Measurements from ENCODE around the gene URB2.

URB2 gene

DNA sequence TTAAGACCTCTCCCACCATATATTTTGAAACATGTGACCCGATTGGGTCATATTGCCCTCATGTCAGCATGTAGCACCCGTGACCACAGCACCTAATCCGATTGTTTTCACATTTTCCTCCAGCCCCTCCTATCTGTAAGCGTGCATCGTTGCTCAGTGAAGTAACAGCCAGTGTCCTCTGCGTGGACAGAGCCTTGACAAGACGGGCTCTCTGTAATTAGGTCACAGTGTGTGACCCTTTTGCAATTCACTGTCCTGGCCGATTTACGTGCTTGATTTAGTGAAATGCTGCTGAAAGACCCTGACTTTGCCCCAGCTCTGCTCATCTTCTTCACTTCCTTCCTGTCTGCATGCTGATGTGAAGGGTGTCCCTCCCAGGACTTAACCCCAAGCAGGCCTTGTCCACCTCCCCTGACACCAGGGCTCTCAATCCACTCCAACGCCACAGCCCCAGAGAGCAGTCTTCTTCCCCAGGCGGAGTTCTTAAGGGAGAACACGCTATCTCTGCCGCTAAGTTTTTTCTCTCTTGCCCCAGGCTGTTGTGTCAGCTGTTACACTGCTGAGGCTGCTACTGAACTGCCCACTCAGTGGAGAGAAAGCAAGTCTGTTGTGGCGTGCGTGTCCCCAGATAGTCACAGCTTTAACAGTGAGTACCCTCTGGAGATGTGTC is 19.4 kb downstream of the URB2 start:
- no peaks in the 10 kb centered on the region for H3K27me3 ChIP-seq
- no peaks in the 10 kb centered on the region for H3K4me1 ChIP-seq (ENCODE audit: control insufficient read depth in 1 of 2, insufficient read depth in 1 of 2, low read depth in 1 of 2, low read length in 1 of 2)
- TF ChIP-seq, protein P1, sequence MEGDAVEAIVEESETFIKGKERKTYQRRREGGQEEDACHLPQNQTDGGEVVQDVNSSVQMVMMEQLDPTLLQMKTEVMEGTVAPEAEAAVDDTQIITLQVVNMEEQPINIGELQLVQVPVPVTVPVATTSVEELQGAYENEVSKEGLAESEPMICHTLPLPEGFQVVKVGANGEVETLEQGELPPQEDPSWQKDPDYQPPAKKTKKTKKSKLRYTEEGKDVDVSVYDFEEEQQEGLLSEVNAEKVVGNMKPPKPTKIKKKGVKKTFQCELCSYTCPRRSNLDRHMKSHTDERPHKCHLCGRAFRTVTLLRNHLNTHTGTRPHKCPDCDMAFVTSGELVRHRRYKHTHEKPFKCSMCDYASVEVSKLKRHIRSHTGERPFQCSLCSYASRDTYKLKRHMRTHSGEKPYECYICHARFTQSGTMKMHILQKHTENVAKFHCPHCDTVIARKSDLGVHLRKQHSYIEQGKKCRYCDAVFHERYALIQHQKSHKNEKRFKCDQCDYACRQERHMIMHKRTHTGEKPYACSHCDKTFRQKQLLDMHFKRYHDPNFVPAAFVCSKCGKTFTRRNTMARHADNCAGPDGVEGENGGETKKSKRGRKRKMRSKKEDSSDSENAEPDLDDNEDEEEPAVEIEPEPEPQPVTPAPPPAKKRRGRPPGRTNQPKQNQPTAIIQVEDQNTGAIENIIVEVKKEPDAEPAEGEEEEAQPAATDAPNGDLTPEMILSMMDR (IDR thresholded peaks at IDR 0.05) = no peak
- H3K4me3 ChIP-seq (ENCODE audit: low read depth in 1 of 2, low read length in 1 of 2) = no peak overlapping the region
- peaks cover 12% of the 10 kb centered on the region for H3K36me3 ChIP-seq
- no peaks in the 10 kb centered on the region for H3K9me3 ChIP-seq
- H3K27ac ChIP-seq = no peak overlapping the region

DNA sequence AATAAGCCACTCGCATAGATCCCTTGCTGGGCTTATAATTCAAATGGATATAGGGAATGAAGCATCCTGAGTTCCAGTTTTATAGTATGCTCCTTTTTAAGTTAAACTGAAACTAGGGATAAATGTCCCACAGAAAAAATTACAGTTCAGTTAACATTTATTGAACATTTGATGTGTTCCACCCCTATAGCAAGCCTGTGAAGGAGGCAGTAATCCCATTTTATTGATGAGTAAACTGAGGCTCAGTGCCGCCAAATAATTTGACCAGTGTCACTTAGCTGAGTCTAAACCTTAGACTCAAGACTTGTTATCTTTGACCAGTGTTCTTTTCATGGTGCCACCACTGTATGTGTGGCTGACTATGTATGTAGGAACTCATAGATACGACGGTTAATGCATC is 22.4 kb downstream of the URB2 start:
- H3K27ac ChIP-seq = no peak overlapping the region
- no peaks in the 10 kb centered on the region for H3K9me3 ChIP-seq
- TF ChIP-seq, protein P1 (IDR thresholded peaks at IDR 0.05) = no peak
- no peak overlapping the region for H3K4me3 ChIP-seq (ENCODE audit: low read depth in 1 of 2, low read length in 1 of 2)
- H3K27me3 ChIP-seq = no peaks in the 10 kb centered on the region
- H3K36me3 ChIP-seq = peaks cover 12% of the 10 kb centered on the region
- H3K4me1 ChIP-seq (ENCODE audit: control insufficient read depth in 1 of 2, insufficient read depth in 1 of 2, low read depth in 1 of 2, low read length in 1 of 2) = no peaks in the 10 kb centered on the region

DNA sequence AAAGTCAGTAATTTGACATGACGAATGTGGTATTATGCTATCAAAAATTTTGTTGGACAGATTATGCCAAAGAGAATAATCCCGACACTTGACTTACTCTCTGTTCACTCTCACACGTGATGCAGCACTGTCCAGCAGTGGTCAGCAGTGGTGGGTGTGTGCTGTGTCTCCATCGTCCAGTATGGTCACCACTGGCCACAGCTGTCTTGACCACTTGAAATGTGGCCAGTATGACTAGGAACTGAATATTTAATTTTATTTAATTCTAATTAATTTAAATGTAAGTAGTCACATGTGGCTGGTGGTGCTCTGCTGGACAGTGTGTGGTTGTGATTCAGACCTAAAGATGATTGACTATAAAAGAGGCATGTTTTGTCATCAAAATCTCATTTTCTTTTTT is 24.0 kb downstream of the URB2 start:
- Histone ChIP-seq H3K4me3 (ENCODE audit: low read depth in 1 of 2, low read length in 1 of 2) (no peak overlapping the region), H3K9me3 (no peaks in the 10 kb centered on the region), H3K27ac (no peak overlapping the region), H3K27me3 (no peaks in the 10 kb centered on the region), H3K4me1 (ENCODE audit: control insufficient read depth in 1 of 2, insufficient read depth in 1 of 2, low read depth in 1 of 2, low read length in 1 of 2) (no peaks in the 10 kb centered on the region), H3K36me3 (peaks cover 12% of the 10 kb centered on the region)
- TF ChIP-seq, protein P1 (IDR thresholded peaks at IDR 0.05) = no peak

DNA sequence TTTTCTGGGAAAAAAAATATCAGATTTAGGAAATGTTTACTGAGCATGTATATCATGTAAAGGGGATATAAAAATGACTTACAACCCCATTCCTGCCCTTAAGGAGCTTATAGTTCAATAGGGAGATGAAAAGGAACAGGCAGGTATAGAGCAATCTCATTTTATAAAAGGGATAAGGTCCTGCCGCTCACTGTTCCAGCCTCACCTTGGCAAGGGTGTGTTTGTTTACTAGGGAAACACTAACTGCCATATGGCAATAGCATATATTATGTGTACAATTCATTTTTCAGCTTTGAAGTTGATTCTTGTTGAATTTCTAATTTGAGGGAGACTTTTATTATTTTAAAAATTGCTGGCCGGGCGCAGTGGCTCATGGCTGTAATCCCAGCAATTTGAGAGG is 25.5 kb downstream of the URB2 start:
- Histone ChIP-seq H3K4me3 (ENCODE audit: low read depth in 1 of 2, low read length in 1 of 2) (no peak overlapping the region), H3K36me3 (peaks cover 12% of the 10 kb centered on the region), H3K4me1 (ENCODE audit: control insufficient read depth in 1 of 2, insufficient read depth in 1 of 2, low read depth in 1 of 2, low read length in 1 of 2) (no peaks in the 10 kb centered on the region), H3K9me3 (no peaks in the 10 kb centered on the region), H3K27me3 (no peaks in the 10 kb centered on the region), H3K27ac (no peak overlapping the region)
- TF ChIP-seq, protein P1 (IDR thresholded peaks at IDR 0.05) = no peak

DNA sequence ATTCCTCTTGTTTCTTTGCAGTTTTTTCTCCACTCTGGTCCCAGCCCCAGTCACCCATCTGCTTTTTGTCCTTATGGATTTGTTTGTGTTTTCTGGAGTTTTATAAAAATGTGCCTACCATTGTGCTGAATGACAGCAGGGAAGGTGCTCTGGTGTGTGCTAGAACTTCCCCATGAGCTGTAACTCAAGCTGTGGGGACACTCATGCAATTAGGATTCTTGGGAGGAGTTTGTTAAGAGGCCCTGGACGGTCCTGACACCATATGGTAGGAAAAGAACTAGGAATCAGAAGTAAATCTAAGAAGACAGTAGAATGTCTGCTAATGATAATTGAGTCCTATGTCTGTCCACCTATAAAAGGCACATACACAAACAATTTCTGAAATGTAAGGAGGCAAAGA is 27.4 kb downstream of the URB2 start:
- H3K4me3 ChIP-seq (ENCODE audit: low read depth in 1 of 2, low read length in 1 of 2) = no peak overlapping the region
- no peaks in the 10 kb centered on the region for H3K4me1 ChIP-seq (ENCODE audit: control insufficient read depth in 1 of 2, insufficient read depth in 1 of 2, low read depth in 1 of 2, low read length in 1 of 2)
- H3K9me3 ChIP-seq = no peaks in the 10 kb centered on the region
- no peak overlapping the region for H3K27ac ChIP-seq
- H3K36me3 ChIP-seq = no peaks in the 10 kb centered on the region
- no peaks in the 10 kb centered on the region for H3K27me3 ChIP-seq
- TF ChIP-seq, protein P1 (IDR thresholded peaks at IDR 0.05) = no peak
